SK-N-SH (cell line): ENCODE measurements around the gene CPSF3. TPM values are rescaled to one million over a fixed set of nuclear protein-coding genes. Genes with fewer than 3 reads are reported as not detected.

Experiments used
- CTCF ChIA-PET: fragments of 300-600, 350-600 bp; formaldehyde crosslinking; extraction: SDS; loops from one replicate; lab custom pipeline; 2021; lab: Yijun Ruan, JAX
- POLR2A ChIA-PET: fragments of 350-600 bp; sonication (Branson Sonifier 250); formaldehyde crosslinking; extraction: SDS; loops from one replicate; lab custom pipeline; 2020; ENCODE audit warnings: antibody characterized with exemption, inconsistent platforms; lab: Yijun Ruan, JAX
- DNase-seq: peaks from one replicate; pipeline ENCODE4 v3.0.0; 2012
- H2AFZ ChIP-seq: fragments of 200-600 bp; sonication (generic); 2 replicates; pipeline ENCODE4 v1.8.1; 2016; ENCODE audit warnings: antibody characterized with exemption, mild to moderate bottlenecking, low read depth
- H3F3A ChIP-seq: fragments of 200-600 bp; sonication (generic); replicated peaks from 2 replicates; pipeline ENCODE3; 2016; ENCODE audit warnings: antibody characterized with exemption, mild to moderate bottlenecking; ENCODE audit not compliant: insufficient read depth
- H3K27ac ChIP-seq, 2 experiments: fragments of 200-500 bp in 1 of 2; fragments of 200-600 bp in 1 of 2; sonication (Bioruptor generic) in 1 of 2; sonication (generic), shearing (Covaris generic) in 1 of 2; 2 replicates each; pipeline versions ENCODE4 v1.5.1 to v1.6.1; 2014 to 2016; ENCODE audit warnings: low read depth in 2 of 2, inconsistent platforms in 1 of 2, low read length in 1 of 2, mild to moderate bottlenecking in 1 of 2, mixed read lengths in 1 of 2
- H3K27me3 ChIP-seq: fragments of 200-600 bp; sonication (generic), shearing (Covaris generic); 2 replicates; pipeline ENCODE4 v1.6.1; 2016; ENCODE audit warnings: mixed run types; ENCODE audit not compliant: insufficient read depth
- H3K36me3 ChIP-seq, 2 experiments: fragments of 200-500 bp in 1 of 2; fragments of 200-600 bp in 1 of 2; sonication (Bioruptor generic) in 1 of 2; sonication (generic) in 1 of 2; replicated peaks in 1 of 2; 2 replicates each; pipeline versions ENCODE3 to v1.5.1; 2014 to 2016; ENCODE audit warnings: low read length in 1 of 2, mild to moderate bottlenecking in 1 of 2; ENCODE audit not compliant: insufficient read depth in 2 of 2, control insufficient read depth in 1 of 2
- H3K4me1 ChIP-seq, 2 experiments: fragments of 200-500 bp in 1 of 2; fragments of 200-600 bp in 1 of 2; sonication (Bioruptor generic) in 1 of 2; sonication (generic), shearing (Covaris generic) in 1 of 2; 2 replicates each; pipeline versions ENCODE4 v1.5.1 to v1.6.1; 2014 to 2016; ENCODE audit warnings: low read depth in 1 of 2, low read length in 1 of 2, mixed run types in 1 of 2; ENCODE audit not compliant: insufficient read depth in 2 of 2, control insufficient read depth in 1 of 2
- H3K4me2 ChIP-seq: fragments of 200-600 bp; sonication (generic), shearing (Covaris generic); 2 replicates; pipeline ENCODE4 v1.6.1; 2017; ENCODE audit warnings: mixed run types
- H3K4me3 ChIP-seq, 2 experiments: fragments of 200-500 bp in 1 of 2; fragments of 200-600 bp in 1 of 2; sonication (Bioruptor generic) in 1 of 2; sonication (generic), shearing (Covaris generic) in 1 of 2; 2 replicates each; pipeline versions ENCODE4 v1.5.1 to v1.8.1; 2014 to 2016; ENCODE audit warnings: low read depth in 2 of 2, inconsistent platforms in 1 of 2, low read length in 1 of 2, mild to moderate bottlenecking in 1 of 2, mixed read lengths in 1 of 2, moderate library complexity in 1 of 2
- H3K79me2 ChIP-seq: fragments of 200-600 bp; sonication (generic); 2 replicates; pipeline ENCODE4 v1.8.1; 2017; ENCODE audit warnings: mild to moderate bottlenecking; ENCODE audit not compliant: insufficient read depth
- H3K9ac ChIP-seq: fragments of 200-600 bp; sonication (generic); 2 replicates; pipeline ENCODE4 v1.6.1; 2017; ENCODE audit warnings: mixed run types
- H3K9me2 ChIP-seq: fragments of 200-600 bp; sonication (generic); 2 replicates; pipeline ENCODE4 v1.6.1; 2017; ENCODE audit warnings: mixed run types
- H3K9me3 ChIP-seq: fragments of 200-600 bp; sonication (generic); 2 replicates; pipeline ENCODE4 v1.6.1; 2017; ENCODE audit warnings: mixed run types, mild to moderate bottlenecking, moderate library complexity
- H4K20me1 ChIP-seq: fragments of 200-600 bp; sonication (generic); 2 replicates; pipeline ENCODE4 v1.6.1; 2017; ENCODE audit warnings: mild to moderate bottlenecking, mixed run types; ENCODE audit not compliant: insufficient read depth
- GABPA ChIP-seq: IDR thresholded peaks from 2 replicates; pipeline ENCODE4 v1.4.0; 2012; ENCODE audit warnings: low read depth, mild to moderate bottlenecking
- MXI1 ChIP-seq: IDR thresholded peaks from 2 replicates; pipeline ENCODE4 v1.6.1; 2012; ENCODE audit warnings: mild to moderate bottlenecking, low read depth, low read length, improper control_type of control experiment
- NFIC ChIP-seq: IDR thresholded peaks from 2 replicates; pipeline ENCODE4 v1.4.0; 2012; ENCODE audit warnings: borderline replicate concordance
- NRF1 ChIP-seq: IDR thresholded peaks from 2 replicates; pipeline ENCODE4 v1.6.1; 2012; ENCODE audit warnings: low read depth, mild to moderate bottlenecking, low read length
- RFX5 ChIP-seq: IDR thresholded peaks from 2 replicates; pipeline ENCODE4 v1.6.1; 2012; ENCODE audit warnings: mild to moderate bottlenecking, improper control_type of control experiment, low read length
- SMC3 ChIP-seq: IDR thresholded peaks from 2 replicates; pipeline ENCODE4 v1.6.1; 2012; ENCODE audit warnings: low read depth, low read length, improper control_type of control experiment
- YY1 ChIP-seq: IDR thresholded peaks from 2 replicates; pipeline ENCODE4 v1.4.0; 2012; ENCODE audit warnings: low read depth, mild to moderate bottlenecking
- WGBS: methylation state at CpG from one replicate; pipeline ENCODE4 v1.1.6; 2017; ENCODE audit warnings: low lambda C conversion rate; 5-methylcytosine and 5-hydroxymethylcytosine counted together
- polyA plus RNA-seq, 3 experiments: library from polyadenylated mRNA; depleted of rRNA; stranded (reverse); fragments of >200 nt; gene quantifications; 2 replicates each; pipeline ENCODE4 v1.2.3, GENCODE V29; 2012
- TF ChIP-seq, protein P1 (sequence below): fragments of 200-600 bp; sonication (generic); IDR thresholded peaks from 2 replicates; pipeline ENCODE4 v1.6.1; 2017; ENCODE audit warnings: antibody characterized with exemption, mild to moderate bottlenecking, moderate library complexity
- TF ChIP-seq, protein P2 (sequence below): IDR thresholded peaks from 2 replicates; pipeline ENCODE4 v1.6.1; 2012; ENCODE audit warnings: mild to moderate bottlenecking, low read depth, low read length, moderate library complexity
- TF ChIP-seq, protein P3 (sequence below): fragments of 150-350 bp; IDR thresholded peaks from 2 replicates; pipeline ENCODE4 v1.6.1; 2017; ENCODE audit warnings: antibody characterized with exemption, low read length, low read depth, borderline replicate concordance

CPSF3 gene
- polyA plus RNA-seq, 1 of the 3 experiments (the other 2 are of a cell fraction) = 34.2 TPM

DNA sequence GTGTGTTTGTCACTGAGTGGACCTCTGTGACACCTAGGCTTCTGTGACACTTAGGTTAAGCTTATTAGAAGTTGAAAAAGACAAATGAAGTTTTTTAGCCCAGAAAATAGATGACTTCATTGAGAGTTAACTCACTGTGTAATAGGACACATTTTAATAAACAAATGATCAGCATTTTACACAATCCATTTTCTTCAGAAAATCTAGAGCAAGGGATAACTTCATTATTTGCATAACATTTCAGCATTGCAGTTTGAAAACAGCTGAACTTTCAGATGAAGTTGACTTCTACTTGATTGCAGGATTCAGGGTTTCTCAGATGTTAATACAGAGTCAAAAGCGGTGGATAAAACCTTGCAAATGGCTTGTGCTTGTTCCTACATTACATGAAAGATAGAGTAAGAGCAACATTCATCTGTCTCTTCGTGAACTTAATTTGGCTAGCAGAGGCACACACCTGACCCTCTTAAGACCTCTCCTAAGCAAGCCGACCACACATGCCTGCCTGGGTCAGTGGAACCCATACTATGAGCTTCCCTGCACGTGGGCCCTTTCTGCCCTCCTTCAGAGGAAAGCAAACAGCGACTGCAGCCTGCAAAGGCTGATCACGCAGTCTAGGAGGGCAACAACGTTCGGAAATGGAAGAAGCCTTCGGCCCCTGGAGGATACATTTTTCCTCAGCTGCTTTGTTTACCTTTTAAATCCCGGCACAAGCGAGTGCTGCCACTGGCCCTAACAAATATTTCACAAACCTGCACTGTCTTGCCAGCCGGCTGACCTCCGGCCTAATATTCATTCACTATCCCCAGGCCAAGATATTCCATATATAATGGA is 16.7 kb upstream of the CPSF3 start:
- no peaks in the 10 kb centered on the region for H3K9me3 ChIP-seq
- no peak overlapping the region for H3K9ac ChIP-seq
- H3K9me2 ChIP-seq = no peaks in the 10 kb centered on the region
- H3K79me2 ChIP-seq = 0 out of 2 replicates have a peak, but pooled peaks cover 3% of the 10 kb centered on the region
- peaks cover 10% of the 10 kb centered on the region for H4K20me1 ChIP-seq
- no peak overlapping the region for H3K27ac ChIP-seq
- no peak overlapping the region for H3K4me2 ChIP-seq
- no peak overlapping the region for H3K4me3 ChIP-seq
- H3F3A ChIP-seq = peaks cover 58% of the 10 kb centered on the region
- peaks cover 0 to 3% of the 10 kb centered on the region in 2 experiments; a peak in 2 of 4 replicates for H3K4me1 ChIP-seq
- ChIA-PET POLR2A (interaction anchor here (0.6 kb wide), 1 partner anchor 209 kb away, joined by 3 read pairs; no protein-coding TSS in a partner anchor), CTCF (interaction anchor here (1.1 to 1.4 kb wide), 2 partner anchors 15 to 210 kb away, joined by 3 read pairs; no protein-coding TSS in a partner anchor)
- no peaks in the 10 kb centered on the region for H3K27me3 ChIP-seq
- peaks cover 64% of the 10 kb centered on the region in 2 experiments for H3K36me3 ChIP-seq
- WGBS = 90% methylated on average over 13 of the region's 13 CpGs
- H2AFZ ChIP-seq = no peak overlapping the region
- TF ChIP-seq, protein P1, sequence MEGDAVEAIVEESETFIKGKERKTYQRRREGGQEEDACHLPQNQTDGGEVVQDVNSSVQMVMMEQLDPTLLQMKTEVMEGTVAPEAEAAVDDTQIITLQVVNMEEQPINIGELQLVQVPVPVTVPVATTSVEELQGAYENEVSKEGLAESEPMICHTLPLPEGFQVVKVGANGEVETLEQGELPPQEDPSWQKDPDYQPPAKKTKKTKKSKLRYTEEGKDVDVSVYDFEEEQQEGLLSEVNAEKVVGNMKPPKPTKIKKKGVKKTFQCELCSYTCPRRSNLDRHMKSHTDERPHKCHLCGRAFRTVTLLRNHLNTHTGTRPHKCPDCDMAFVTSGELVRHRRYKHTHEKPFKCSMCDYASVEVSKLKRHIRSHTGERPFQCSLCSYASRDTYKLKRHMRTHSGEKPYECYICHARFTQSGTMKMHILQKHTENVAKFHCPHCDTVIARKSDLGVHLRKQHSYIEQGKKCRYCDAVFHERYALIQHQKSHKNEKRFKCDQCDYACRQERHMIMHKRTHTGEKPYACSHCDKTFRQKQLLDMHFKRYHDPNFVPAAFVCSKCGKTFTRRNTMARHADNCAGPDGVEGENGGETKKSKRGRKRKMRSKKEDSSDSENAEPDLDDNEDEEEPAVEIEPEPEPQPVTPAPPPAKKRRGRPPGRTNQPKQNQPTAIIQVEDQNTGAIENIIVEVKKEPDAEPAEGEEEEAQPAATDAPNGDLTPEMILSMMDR = no peak
- TF ChIP-seq, protein P2, sequence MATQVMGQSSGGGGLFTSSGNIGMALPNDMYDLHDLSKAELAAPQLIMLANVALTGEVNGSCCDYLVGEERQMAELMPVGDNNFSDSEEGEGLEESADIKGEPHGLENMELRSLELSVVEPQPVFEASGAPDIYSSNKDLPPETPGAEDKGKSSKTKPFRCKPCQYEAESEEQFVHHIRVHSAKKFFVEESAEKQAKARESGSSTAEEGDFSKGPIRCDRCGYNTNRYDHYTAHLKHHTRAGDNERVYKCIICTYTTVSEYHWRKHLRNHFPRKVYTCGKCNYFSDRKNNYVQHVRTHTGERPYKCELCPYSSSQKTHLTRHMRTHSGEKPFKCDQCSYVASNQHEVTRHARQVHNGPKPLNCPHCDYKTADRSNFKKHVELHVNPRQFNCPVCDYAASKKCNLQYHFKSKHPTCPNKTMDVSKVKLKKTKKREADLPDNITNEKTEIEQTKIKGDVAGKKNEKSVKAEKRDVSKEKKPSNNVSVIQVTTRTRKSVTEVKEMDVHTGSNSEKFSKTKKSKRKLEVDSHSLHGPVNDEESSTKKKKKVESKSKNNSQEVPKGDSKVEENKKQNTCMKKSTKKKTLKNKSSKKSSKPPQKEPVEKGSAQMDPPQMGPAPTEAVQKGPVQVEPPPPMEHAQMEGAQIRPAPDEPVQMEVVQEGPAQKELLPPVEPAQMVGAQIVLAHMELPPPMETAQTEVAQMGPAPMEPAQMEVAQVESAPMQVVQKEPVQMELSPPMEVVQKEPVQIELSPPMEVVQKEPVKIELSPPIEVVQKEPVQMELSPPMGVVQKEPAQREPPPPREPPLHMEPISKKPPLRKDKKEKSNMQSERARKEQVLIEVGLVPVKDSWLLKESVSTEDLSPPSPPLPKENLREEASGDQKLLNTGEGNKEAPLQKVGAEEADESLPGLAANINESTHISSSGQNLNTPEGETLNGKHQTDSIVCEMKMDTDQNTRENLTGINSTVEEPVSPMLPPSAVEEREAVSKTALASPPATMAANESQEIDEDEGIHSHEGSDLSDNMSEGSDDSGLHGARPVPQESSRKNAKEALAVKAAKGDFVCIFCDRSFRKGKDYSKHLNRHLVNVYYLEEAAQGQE = no peak
- TF ChIP-seq NRF1 (no peak), MXI1 (no peak), NFIC (no peak)
- no peak for DNase-seq

DNA sequence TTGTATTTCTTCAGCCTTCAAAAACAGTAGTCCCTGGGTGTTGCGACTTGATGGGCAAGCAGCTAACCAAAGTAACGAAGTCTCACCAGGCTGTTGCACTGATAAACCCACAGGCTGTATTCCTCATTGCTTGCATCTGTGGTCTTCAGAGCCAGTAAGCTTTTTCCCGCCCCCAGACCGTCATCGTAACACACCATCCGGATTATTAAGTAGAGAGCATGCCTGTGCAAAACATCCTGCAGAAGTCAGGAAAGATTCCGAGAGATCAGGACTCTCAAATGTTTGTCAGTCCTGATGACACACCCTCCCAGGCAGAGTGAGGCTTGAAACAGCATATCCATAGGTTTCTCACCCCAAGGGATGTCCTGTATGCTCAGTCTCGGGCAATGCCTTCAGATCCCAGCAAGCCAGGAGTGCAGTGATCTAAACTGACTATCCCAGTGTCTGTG is 16.1 kb upstream of the CPSF3 start:
- 0 out of 2 replicates have a peak, but pooled peaks cover 3% of the 10 kb centered on the region for H3K79me2 ChIP-seq
- no peak for DNase-seq
- WGBS = 97% methylated on average over 8 of the region's 8 CpGs
- no peak overlapping the region for H3K4me3 ChIP-seq
- no peaks in the 10 kb centered on the region for H3K9me3 ChIP-seq
- no peaks in the 10 kb centered on the region for H3K27me3 ChIP-seq
- peaks cover 56% of the 10 kb centered on the region for H3F3A ChIP-seq
- H3K27ac ChIP-seq = no peak overlapping the region; a peak in 1 of 4 replicates
- H3K9ac ChIP-seq = no peak overlapping the region
- no peaks in the 10 kb centered on the region for H3K9me2 ChIP-seq
- ChIA-PET POLR2A (interaction anchor here (0.6 kb wide), 1 partner anchor 209 kb away, joined by 3 read pairs; no protein-coding TSS in a partner anchor), CTCF (interaction anchor here (1.1 to 1.4 kb wide), 2 partner anchors 15 to 211 kb away, joined by 3 read pairs; no protein-coding TSS in a partner anchor)
- no peak overlapping the region for H2AFZ ChIP-seq
- no peak overlapping the region for H3K4me2 ChIP-seq
- peaks cover 10% of the 10 kb centered on the region for H4K20me1 ChIP-seq
- H3K4me1 ChIP-seq = peaks cover 0 to 3% of the 10 kb centered on the region in 2 experiments; a peak in 2 of 4 replicates
- peaks cover 64 to 66% of the 10 kb centered on the region in 2 experiments for H3K36me3 ChIP-seq
- TF ChIP-seq, protein P2 = no peak
- TF ChIP-seq, protein P3, sequence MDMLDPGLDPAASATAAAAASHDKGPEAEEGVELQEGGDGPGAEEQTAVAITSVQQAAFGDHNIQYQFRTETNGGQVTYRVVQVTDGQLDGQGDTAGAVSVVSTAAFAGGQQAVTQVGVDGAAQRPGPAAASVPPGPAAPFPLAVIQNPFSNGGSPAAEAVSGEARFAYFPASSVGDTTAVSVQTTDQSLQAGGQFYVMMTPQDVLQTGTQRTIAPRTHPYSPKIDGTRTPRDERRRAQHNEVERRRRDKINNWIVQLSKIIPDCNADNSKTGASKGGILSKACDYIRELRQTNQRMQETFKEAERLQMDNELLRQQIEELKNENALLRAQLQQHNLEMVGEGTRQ = no peak
- no peak for TF ChIP-seq MXI1
- no peak for TF ChIP-seq GABPA
- TF ChIP-seq, protein P1 = no peak
- TF ChIP-seq NRF1 = no peak
- TF ChIP-seq YY1 = no peak
- TF ChIP-seq SMC3 = no peak
- no peak for TF ChIP-seq RFX5
